ENCODE data around the gene ARHGAP31. TPM values are rescaled to one million over a fixed set of nuclear protein-coding genes. Genes with fewer than 3 reads are reported as not detected.

The ARHGAP31 gene
- total and polyA plus RNA-seq, 2 of the 8 experiments (the other 6 are each of a cell fraction or from before 2014, with no cell fraction given), result 1.1 to 7.6 TPM

- no peak overlapping the region for H2BK20ac ChIP-seq (ENCODE audit: low read length)
- H3K4ac ChIP-seq (replicated peaks; ENCODE audit: insufficient read length, low read depth, low read length), result peak overlapping the region; percentile 100
- DNase-seq (ENCODE audit: low read depth in 1 of 2, low spot score in 2 of 2) (peak in 1 of 2 experiments; percentile 87), FAIRE-seq (no peak)
- H3K36me3 ChIP-seq (ENCODE audit: control insufficient read depth in 2 of 4, insufficient read depth in 4 of 4, low read length in 3 of 4), result no peaks in the 10 kb centered on the region
- H4K91ac ChIP-seq (replicated peaks; ENCODE audit: insufficient read length, low read length), result peak overlapping the region; percentile 99
- peak overlapping the region; percentile 96 for H4K5ac ChIP-seq (ENCODE audit: insufficient read length, low read depth, low read length)
- H3K9me3 ChIP-seq (ENCODE audit: insufficient read depth in 2 of 2, low read depth in 1 of 2, low read length in 1 of 2), result no peaks in the 10 kb centered on the region
- 6% methylated on average over 24 of the region's 26 CpGs; no CpG with 5 or more reads in 1 of the 2 experiments for WGBS, 2 experiments (ENCODE audit: extremely low coverage in 1 of 2, insufficient coverage in 1 of 2, insufficient read length in 1 of 2, insufficient replicate concordance in 2 of 2, low coverage in 1 of 2, low lambda C conversion rate in 2 of 2, missing lambda C conversion rate in 1 of 2)
- POLR2A ChIA-PET (ENCODE audit: partially characterized antibody), result interaction anchor here (0.7 to 2.1 kb wide), 17 partner anchors 9 to 176 kb away, joined by 3 to 15 read pairs (median 4); partner anchors contain the start of genes ARHGAP31, B4GALT4, TIMMDC1 and TMEM39A
- peak overlapping the region; percentile 98 for H2BK5ac ChIP-seq (ENCODE audit: low read depth, low read length)
- peaks cover 1 to 12% (median 10%) of the 10 kb centered on the region in 4 experiments; a peak in 5 of 7 replicates for H3K4me1 ChIP-seq (replicated peaks in 1 of 4; ENCODE audit: control insufficient read depth in 3 of 4, insufficient read depth in 4 of 4, low read length in 3 of 4)
- no peaks in the 10 kb centered on the region for H3K27me3 ChIP-seq (replicated peaks in 1 of 4; ENCODE audit: control insufficient read depth in 3 of 4, extremely low read depth in 1 of 4, insufficient read depth in 3 of 4, low read length in 3 of 4)
- H4K8ac ChIP-seq (ENCODE audit: extremely low read depth, insufficient read depth, low read length), result peak overlapping the region; percentile 97
- CTCF ChIA-PET (ENCODE audit: partially characterized antibody), result interaction anchor here (0.7 to 2.9 kb wide), 11 partner anchors 11 to 438 kb away, joined by 3 to 10 read pairs (median 3); partner anchors contain the start of gene ARHGAP31
- H2BK15ac ChIP-seq (ENCODE audit: low read length), result peak overlapping the region; percentile 92
- H3K4me2 ChIP-seq (ENCODE audit: insufficient read depth in 1 of 2, low read depth in 2 of 2, low read length in 2 of 2), result peak overlapping the region; percentile 85 to 97
- peak overlapping the region; percentile 85; the same call in 1 of the 2 replicates for H2AK5ac ChIP-seq (ENCODE audit: low read depth, low read length)
- H3K23ac ChIP-seq (ENCODE audit: insufficient read length), result no peak overlapping the region
- peak overlapping the region; percentile 79; the same call in 1 of the 2 replicates for H3K27ac ChIP-seq (ENCODE audit: low read depth, low read length)
- peaks cover 8% of the 10 kb centered on the region; the same call in 1 of the 2 replicates for H3K23me2 ChIP-seq (ENCODE audit: low read depth, low read length)
- no peak overlapping the region for H2AFZ ChIP-seq (ENCODE audit: low read length)
- no peaks in the 10 kb centered on the region for H3K79me2 ChIP-seq (ENCODE audit: control insufficient read depth in 1 of 2, insufficient read depth in 2 of 2, low read length in 2 of 2)
- no peaks in the 10 kb centered on the region for H3K79me1 ChIP-seq (ENCODE audit: low read depth, low read length)
- H3K9ac ChIP-seq (replicated peaks in 1 of 4; ENCODE audit: extremely low read depth in 1 of 4, low read depth in 3 of 4, low read length in 3 of 4), result peak overlapping the region; percentile 51 to 66 (median 61)
- H3K56ac ChIP-seq (replicated peaks; ENCODE audit: insufficient read length, low read depth, low read length), result peak overlapping the region; percentile 99
- peak overlapping the region; percentile 95 for H2BK12ac ChIP-seq (ENCODE audit: low read depth, low read length)
- H3K18ac ChIP-seq (ENCODE audit: extremely low read depth, low read length), result peak overlapping the region; percentile 98
- no peaks in the 10 kb centered on the region for H4K20me1 ChIP-seq (replicated peaks in 1 of 2; ENCODE audit: control insufficient read depth in 1 of 2, insufficient read depth in 2 of 2, low read length in 2 of 2)
- H3K14ac ChIP-seq (ENCODE audit: insufficient read length), result peak overlapping the region; percentile 24
- peak overlapping the region; percentile 49 to 68 (median 66) for H3K4me3 ChIP-seq (ENCODE audit: extremely low read depth in 1 of 4, insufficient read depth in 2 of 4, low read depth in 3 of 4, low read length in 4 of 4)
- peak overlapping the region; percentile 98 for H2BK120ac ChIP-seq (replicated peaks; ENCODE audit: low read depth, low read length)
- no peak for TF ChIP-seq CREB1 (IDR thresholded peaks at IDR 0.05)
- no peak for TF ChIP-seq TBP (IDR thresholded peaks at IDR 0.05; ENCODE audit: low read depth, low read length)
- TF ChIP-seq BACH1 (IDR thresholded peaks at IDR 0.05; ENCODE audit: low read length), result no peak
- no peak for TF ChIP-seq JUND (IDR thresholded peaks at IDR 0.05; ENCODE audit: low read length)
- no peak for TF ChIP-seq EGR1 (IDR thresholded peaks at IDR 0.05; ENCODE audit: borderline replicate concordance, low read depth, low read length)
- TF ChIP-seq E2F6 (IDR thresholded peaks at IDR 0.05), result no peak; the same call in 1 of the 2 replicates
- no peak for TF ChIP-seq TAF7 (optimal IDR thresholded peaks at IDR 0.05; ENCODE audit: borderline replicate concordance, low read depth, low read length)
- no peak for TF ChIP-seq SIX5 (IDR thresholded peaks at IDR 0.05; ENCODE audit: low read depth, low read length)
- TF ChIP-seq CBX5 (IDR thresholded peaks at IDR 0.05; ENCODE audit: low read depth, low read length), result no peak
- TF ChIP-seq USF2 (IDR thresholded peaks at IDR 0.05; ENCODE audit: low read length), result no peak
Observed at GRCh38 chr3:119322021-119322834, 28.0 kb downstream of the ARHGAP31 start.

Measured in H1 (cell line).